NCI-H2107 treated with DMSO at 0.1 percent for 48 hours (cell line): Measurements from ENCODE around the gene LRRC23.
"Not testable (repeated sequence)": the region's sequence is repeated elsewhere in the genome, so short reads cannot be mapped to it uniquely, and the experiment has no call there.

Experiments
- DNase-seq: peaks from one replicate; lab custom pipeline; 2025; ENCODE audit not compliant: unreplicated experiment; lab: John Stamatoyannopoulos, UW

LRRC23 gene, protein sequence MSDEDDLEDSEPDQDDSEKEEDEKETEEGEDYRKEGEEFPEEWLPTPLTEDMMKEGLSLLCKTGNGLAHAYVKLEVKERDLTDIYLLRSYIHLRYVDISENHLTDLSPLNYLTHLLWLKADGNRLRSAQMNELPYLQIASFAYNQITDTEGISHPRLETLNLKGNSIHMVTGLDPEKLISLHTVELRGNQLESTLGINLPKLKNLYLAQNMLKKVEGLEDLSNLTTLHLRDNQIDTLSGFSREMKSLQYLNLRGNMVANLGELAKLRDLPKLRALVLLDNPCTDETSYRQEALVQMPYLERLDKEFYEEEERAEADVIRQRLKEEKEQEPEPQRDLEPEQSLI

DNA sequence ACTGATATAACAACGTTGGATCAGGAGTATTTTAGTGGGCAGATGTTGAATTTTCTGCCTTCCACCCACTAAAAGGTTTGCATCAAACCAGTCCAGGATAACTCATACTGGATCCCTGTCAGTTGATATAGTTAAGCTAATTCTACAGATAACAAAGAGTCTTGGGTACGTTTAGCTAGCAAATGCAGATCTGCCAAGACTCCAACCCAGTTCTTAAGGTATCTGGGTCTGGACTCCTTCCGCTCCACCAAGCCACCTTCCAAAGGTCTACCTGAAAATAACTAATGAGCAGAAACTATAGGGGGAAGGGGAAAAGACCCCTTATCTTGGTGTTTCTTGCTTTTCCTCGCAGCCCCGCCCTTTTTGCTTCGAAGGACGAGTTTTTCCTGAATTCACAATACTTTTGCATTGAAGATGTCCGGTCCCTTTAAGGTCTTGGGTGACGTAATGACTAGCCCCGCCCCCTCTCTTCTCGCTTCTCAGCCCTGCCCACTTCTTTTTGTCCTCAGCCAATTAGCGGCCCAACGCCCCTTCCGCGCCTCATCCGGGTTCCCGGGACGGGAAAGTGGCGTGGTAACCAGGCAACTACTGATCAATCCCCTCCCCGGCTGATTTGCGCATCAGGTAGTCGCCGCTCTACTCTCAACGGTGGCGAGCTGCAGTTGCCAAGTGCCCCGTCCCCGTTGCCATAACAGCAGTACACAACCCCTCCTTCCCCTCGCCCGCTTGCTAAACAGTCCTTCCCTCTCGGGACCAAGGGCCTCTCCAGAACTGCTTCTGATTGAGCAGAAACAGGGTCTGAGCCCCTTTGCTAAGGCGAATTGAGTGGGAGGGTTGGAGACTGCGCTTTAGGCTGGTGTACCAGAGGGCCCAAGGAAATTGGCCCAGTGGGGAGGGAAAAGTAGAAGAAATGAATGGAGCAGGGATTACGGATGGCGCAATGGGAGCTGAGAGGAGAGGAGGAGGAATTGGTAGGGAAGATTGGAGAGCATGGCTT is at the start of gene LRRC23:
LRRC23 (plus strand) TSS at position 543 of the 997 bp plus-strand sequence. CDS start 812 bp downstream, outside the sequence.
- peak; percentile 92 for DNase-seq

DNA sequence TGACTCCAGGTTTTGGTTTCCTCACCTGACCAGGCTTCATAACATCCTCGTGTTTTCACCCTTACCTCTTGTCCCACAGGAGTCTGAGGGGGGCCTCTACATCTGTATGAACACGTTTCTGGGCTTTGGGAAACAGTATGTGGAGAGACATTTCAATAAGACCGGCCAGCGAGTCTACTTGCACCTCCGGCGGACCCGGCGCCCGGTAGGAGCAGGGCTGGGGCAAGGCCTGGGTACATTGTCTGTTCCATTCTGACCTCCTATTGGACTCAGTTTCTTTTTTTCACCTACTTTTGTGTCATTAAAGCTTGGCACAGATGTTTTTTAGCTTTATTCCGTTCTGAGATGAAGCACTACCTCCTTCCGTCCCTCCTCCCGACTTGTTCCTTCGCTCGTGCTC is 49.3 kb upstream of the LRRC23 start:
- no peak for DNase-seq

DNA sequence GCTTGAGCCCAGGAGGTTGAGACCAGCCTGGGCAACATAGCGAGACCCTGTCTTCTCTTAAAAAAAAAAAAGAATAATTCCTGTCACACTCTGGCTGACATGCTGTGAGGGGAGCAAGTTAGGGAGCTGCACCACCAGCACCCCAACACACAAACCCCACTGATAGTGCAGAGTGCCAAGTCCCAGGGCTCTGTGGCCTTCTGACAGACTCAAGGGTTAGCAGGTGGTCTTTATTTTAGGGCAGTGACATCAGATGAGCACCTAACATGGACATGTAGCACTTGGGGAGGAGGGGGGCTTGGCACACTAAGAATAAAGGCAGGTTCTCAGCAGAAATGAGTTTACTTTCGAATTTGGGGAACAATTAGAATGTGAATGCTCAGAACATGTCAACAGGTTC is 45.8 kb upstream of the LRRC23 start:
- DNase-seq: no peak

DNA sequence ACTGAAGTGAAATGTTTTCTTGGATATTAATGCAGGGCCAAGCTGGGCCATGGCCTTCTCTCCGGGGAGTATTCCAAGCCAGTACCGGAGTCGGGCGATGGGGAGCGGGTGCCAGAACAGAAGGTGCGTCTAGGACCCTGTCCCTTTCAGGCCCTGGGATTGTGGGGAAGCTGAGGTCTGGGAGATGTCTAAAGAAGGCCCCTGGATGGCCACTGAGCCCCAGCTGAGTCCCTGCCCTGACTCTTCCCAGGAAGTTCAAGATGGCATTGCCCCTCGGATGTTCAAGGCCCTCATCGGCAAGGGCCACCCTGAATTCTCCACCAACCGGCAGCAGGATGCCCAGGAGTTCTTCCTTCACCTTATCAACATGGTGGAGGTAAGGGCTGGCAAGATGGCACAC is 44.5 kb upstream of the LRRC23 start:
- no peak for DNase-seq

DNA sequence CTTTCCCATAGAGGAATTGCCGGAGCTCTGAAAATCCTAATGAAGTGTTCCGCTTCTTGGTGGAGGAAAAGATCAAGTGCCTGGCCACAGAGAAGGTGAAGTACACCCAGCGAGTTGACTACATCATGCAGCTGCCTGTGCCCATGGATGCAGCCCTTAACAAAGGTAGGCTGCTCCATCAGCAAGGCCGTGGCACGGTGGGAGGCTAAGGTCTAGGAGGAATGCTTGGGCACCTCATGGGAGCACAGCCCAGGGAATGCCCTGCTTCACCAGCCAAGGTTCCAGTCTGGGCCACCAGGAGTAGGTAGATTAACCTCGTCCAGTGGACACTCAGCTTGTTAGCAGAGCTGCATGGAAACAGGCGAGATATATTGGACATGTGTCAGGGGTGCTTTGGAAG is 43.7 kb upstream of the LRRC23 start:
- no peak for DNase-seq

DNA sequence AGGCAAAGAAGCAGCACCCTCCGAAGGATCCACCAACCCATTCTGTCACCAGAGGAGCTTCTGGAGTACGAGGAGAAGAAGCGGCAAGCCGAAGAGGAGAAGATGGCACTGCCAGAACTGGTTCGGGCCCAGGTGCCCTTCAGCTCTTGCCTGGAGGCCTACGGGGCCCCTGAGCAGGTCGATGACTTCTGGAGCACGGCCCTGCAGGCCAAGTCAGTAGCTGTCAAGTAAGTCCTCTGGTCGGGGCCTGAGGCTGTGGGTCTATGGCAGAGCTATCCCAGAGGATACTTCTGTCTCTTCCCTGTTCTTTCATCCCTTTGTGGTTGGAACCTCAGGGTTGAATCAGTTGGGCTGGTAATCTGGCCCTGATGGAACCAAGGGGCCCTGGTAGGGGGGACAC is 43.2 kb upstream of the LRRC23 start:
- DNase-seq: no peak

DNA sequence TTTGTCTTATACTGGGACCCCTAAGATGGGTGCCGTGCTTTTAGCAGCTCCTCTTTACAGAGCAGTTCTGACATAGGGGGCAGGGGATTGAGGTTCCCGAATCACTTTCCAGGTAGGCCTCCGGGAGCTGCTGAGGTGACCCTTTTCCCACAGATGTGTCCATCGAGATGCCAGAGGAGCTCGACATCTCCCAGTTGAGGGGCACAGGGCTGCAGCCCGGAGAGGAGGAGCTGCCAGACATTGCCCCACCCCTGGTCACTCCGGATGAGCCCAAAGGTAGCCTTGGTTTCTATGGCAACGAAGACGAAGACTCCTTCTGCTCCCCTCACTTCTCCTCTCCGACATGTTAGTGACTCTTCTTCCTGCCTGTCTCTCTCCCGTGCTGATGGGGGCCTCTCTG is 41.6 kb upstream of the LRRC23 start:
- no peak for DNase-seq

DNA sequence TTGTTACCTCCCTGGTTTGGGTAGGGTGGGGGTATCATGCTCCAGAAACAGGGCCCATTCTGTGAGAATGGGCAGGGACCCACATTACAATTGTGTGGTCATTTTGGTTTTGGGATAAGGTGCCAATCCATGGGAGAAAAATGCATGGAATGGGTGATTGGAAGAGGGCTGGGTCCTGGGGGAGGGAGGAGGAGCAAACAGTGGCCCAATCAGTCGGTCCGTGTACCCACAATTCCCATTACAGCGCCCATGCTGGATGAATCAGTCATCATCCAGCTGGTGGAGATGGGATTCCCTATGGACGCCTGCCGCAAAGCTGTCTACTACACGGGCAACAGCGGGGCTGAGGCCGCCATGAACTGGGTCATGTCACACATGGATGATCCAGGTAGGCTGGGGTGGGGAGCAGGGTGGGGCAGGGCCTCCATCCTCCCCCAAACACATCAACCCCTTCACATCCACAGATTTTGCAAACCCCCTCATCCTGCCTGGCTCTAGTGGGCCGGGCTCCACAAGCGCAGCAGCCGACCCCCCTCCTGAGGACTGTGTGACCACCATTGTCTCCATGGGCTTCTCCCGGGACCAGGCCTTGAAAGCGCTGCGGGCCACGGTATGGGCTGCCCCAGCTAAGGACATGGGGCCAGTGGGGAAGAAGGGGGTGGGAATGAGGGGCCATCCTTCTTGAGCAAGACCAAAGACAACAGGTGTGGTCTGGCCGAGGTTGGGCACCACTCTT is 40.9 kb upstream of the LRRC23 start:
- DNase-seq: no peak

DNA sequence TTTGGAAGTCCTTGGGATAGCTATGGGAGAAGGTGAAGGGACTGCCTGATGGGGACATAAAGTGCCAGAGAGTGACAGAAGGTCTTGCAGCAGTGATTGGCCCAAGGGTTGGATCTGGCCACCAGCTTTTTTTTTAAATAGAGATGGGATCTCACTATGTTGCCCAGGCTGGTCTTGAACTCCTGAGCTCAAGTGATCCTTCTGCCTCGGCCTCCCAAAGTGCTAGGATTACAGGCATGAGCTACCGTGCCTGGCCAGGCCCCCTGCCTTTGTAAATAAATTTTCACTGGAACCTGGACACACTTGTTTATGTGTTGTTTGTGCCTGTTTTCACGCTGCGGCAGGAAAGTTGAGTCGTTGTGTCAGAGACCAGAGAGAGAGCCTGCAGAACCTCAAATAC is 39.3 kb upstream of the LRRC23 start:
- not testable (repeated sequence) for DNase-seq

DNA sequence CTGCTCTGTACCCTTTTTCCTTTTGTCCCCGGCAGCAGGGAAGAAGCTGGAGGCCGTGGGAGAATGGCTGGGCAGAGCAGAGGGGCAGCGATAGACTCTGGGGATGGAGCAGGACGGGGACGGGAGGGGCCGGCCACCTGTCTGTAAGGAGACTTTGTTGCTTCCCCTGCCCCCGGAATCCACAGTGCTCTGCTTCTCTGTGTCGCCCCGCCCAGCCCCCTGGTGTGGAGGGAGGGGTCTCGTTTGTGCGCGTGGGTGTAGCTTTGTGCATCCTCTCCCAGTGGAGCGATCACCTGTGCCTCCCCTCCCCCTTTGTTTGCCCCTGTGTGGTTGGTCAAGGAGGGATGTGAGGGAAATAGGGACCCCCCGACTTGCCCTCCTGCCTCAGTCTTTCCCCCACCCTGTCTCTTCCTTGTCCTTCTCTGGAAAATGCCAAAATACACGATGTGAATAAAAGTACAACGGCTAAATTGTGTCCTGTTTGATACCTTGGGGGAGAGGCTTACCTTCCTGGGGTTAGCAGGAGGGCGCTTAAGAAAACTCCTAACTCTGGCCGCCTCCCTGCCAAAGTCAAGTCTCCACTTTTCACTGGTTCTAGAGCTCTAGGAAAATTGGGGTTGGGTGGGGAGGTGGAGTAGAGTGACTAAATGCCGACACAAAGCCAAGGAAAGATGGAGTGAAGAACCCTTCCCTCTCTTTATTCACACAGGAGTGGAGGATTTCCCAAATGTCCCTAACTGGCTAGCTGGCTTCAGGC is 38.3 kb upstream of the LRRC23 start:
- no peak for DNase-seq

DNA sequence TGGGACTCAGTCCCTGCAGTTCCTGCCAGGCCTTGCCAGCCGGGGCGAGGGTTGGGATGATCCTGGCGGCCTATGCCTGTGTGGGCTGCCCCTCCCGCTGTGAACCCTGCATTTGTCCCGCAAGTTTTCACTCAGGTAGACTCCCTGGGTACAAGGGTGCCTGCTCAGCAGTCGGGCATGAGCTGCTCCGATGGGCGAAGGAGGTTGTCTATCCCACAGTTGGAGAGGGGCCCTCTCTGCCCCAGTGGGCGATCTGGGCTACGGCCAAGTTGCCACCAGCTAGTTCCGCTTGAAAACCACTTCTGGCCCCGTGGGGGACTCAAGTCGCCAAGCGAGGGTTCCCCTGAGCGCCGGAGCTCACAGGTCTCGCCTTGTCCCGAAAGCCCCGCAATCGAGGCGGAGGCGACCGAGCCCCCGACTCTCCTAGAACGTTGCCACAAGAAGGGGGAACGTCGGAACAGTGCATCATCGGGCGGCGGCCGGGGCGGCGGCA is 37.7 kb upstream of the LRRC23 start:
- DNase-seq: no peak

DNA sequence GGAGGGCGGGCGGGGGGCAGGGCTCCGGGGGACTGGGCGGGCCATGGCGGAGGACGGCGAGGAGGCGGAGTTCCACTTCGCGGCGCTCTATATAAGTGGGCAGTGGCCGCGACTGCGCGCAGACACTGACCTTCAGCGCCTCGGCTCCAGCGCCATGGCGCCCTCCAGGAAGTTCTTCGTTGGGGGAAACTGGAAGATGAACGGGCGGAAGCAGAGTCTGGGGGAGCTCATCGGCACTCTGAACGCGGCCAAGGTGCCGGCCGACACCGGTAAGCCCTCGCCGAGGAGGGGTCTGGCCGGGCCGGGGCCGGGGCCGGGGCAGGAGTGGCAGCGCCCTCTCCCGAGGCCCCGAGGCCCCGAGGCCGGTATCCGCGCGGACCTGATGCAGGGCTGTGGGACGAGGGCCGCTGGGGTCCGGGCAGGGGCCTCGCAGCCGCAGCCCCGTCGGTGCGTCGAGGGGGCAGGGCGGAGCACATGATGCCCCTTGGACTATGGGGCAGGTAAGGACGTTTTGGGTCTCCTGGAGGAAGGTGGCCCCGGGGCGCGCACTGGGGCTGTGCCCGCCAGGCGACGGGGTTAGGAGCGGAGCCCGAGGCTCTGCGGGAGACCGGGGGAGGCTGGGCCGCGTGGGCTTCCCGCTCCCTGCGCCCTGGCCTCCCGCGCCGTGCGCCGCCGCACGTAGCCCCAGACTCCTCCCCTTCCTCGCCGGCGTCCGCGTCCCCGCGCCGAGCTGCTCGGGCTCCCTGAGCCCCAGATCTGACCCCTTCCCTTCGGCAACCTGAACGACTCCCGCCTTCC is 37.0 kb upstream of the LRRC23 start, which contains the start of gene TPI1:
TPI1 (plus strand) TSS at position 119 of the 798 bp plus-strand sequence; CDS start at position 155, 36 bp downstream.
- peak; percentile 64 for DNase-seq

DNA sequence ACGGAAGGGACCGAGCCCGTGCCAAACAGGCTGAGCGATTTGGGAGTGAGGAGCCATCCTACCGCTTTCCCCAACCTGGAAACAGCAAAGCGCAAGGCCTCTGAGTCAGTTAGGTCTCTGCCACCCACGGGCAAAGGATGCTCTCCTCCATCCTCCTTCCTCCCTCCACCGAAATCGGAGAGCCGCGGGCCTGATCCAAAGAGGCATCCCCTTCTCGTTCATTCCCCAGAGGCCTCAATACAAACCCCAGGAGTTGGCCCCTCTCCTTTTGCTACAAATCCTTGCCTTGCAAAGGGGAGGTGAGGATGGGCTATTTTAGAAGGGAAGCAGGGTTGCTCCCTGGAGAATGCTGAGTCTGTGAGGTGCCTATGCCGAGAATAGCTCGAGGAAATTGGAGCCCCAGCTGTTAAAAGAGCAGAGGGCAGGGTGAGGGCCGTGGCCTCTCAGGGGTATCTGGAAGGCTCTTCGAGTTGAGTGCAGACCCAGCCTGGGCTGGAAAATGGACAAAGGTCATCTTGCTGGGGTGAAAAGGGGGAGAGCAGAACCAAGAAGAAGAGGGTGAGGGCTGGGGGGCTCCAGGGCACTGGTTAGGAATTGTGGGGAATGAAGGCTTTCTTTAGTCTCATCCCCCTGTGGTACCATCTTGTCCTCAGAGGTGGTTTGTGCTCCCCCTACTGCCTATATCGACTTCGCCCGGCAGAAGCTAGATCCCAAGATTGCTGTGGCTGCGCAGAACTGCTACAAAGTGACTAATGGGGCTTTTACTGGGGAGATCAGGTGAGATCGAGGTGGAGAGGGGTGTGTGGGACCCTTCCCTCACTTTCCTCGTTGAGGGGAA is 36.2 kb upstream of the LRRC23 start:
- DNase-seq: peak; percentile 8

DNA sequence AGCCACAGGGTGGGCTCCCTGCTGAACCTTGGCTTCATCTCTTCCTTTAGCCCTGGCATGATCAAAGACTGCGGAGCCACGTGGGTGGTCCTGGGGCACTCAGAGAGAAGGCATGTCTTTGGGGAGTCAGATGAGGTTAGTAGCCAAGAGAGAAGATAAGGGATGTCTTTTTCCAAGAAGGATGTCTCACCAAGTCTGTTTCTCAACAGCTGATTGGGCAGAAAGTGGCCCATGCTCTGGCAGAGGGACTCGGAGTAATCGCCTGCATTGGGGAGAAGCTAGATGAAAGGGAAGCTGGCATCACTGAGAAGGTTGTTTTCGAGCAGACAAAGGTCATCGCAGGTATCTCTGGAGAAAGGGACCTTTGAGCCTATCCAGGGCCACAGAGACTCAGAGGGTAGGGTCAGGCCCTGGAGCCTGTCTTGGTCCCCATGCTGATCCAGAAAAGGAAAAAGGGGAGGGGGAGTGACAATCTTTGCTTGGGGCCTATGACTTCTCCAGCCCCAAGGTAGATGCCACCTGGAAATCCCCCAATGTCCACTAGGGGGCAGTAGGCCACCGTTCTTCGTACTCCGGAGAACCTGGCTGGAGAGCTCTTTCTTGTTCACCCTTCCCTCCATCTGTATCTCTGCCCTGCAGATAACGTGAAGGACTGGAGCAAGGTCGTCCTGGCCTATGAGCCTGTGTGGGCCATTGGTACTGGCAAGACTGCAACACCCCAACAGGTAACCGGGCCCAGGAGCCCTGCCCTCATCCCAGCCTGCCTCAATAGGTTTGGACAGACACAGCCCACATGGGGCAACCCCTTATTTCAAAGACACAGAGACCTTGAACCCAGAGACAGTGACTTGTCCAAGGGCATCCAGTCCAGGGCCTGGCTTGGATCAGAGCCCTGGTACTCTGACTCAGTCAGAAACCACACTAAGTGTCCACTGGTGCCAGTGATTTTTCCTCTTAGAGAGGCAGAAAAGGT is 35.3 kb upstream of the LRRC23 start:
- DNase-seq: peak; percentile 77

DNA sequence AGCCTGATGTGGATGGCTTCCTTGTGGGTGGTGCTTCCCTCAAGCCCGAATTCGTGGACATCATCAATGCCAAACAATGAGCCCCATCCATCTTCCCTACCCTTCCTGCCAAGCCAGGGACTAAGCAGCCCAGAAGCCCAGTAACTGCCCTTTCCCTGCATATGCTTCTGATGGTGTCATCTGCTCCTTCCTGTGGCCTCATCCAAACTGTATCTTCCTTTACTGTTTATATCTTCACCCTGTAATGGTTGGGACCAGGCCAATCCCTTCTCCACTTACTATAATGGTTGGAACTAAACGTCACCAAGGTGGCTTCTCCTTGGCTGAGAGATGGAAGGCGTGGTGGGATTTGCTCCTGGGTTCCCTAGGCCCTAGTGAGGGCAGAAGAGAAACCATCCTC is 34.3 kb upstream of the LRRC23 start:
- not testable (repeated sequence) for DNase-seq

DNA sequence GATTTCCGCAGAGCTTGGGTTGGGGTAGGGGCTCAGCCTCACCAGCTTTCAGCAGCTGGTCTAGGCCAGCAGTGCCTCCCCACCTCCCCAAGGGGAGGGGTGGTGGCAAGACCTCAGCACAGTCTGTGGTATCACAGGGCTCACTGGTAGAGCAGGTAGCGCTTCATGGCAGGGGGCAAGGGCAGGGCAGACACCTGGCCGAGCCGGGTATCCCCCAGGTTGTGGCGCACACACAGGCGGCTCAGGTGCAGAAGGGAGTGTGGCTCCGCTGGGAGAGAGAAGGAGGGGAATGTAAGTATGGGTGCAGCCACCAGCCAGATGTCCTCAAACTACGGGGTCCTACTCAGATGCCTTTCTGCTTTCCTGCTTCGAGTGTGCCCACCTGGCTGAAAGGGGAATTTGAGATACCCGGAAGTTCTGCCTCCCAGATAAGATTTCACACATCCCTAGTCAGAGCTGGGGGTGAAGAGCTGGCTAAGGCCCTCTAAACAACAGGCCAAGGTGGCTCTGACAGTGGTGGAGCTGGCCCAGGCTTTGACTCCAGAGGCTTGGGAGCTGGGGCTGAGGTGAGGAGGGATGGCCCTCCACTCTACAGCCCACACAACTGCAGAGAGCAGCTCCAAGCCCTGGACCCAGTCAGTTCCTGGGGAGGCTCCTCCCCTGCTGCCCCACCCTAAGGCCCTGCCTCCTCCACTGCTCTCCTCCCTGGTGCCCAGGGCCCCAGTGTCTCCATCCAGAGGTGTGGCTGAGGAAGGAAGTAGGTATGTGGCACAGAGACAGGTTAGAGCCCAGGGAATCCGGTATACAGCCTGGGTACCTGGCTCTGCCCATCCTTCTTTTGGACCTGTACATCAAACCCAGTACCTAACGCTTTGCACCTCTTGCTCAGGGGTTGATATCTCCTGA is 33.3 kb upstream of the LRRC23 start:
- peak; percentile 57 for DNase-seq
